GM19467 (cell line): ENCODE data around the gene GUCY2D.

Source experiments
- ATAC-seq: cut with Tn5 transposase; IDR thresholded peaks from one replicate; pipeline ENCODE4 v1.9.1; 2021; ENCODE audit warnings: mild to moderate bottlenecking, moderate library complexity; ENCODE audit not compliant: unreplicated experiment

The GUCY2D gene

DNA sequence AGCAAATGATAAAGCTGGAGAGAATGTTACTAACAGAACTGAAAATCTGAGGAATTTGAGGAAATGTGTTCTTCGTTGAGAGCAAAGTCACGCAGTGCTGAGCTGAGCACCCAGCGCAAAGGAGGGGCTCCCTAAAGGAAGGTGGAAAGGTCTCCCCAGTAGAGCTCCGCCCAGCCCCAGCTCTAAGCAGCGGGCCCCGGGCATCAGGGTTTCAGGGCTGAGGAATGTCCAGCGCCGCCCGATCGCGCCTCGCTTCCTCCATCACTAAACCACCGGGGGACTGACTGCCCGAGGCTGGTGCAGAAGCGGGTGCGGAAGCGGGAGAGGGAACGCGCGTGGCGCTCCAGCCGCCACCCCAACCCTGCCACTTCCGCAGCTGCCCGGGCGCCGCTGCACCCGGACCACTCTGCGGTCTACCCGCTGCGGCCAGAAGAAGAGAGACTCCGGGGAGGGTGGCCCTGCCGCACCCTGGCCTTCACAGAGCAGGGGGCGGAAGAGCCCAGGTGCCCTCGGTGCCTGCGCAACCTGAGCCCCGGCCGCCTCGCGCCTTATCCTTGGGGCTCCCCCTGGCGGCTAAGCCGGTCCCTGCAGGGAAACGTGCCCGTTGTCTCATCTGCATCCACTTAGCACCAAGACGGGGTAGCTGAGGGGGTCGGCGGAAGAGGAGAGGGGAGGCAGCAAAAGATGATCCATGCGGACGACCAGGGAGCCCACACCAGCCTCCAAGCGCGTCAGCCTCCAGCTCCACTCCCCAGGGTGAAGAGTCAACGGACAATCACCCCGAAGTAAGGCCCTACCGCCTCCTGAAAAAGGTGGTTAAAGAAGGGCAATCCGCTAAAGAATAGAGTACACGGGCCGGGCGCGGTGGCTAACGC is 12.4 kb upstream of the GUCY2D start:
- ATAC-seq: peak; percentile 55

DNA sequence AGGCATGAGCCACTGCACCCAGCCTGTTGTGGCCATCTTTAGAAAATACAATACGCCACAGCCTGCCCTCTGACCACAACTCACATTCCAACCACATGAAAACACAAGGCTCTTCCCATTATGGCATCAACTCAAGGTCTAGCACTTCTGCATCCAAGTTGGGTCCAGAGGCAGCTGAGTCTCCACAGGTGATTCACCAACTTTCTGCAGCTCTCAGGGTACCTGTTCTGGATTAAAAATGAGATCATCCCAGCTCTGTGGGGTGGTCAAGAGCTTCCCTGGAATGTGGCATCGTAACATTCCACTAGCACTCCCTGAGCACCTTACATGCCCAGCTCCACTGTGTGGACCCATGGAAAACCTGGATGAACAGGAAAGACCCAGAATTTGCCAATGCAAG is 9.9 kb upstream of the GUCY2D start:
- no peak for ATAC-seq

DNA sequence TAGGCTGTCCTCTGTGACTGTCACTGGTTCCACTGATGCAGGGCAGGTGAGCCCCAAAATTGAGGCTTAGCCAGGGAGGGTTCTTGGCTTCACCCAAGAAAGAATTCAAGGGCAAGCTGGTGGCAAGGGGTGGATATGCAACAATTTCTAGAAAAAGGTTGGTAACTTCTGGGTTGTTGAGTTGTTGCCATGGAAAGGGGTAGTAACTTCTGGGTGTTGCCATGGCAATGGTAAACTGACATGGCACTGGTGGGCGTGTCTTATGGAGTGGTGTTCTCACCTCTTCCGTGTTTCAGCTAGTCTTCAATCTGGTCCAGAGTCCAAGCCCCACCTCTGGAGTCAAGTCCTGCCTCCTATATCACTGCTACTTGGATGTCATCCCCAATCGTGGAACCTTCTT is 9.5 kb upstream of the GUCY2D start:
- ATAC-seq: no peak

DNA sequence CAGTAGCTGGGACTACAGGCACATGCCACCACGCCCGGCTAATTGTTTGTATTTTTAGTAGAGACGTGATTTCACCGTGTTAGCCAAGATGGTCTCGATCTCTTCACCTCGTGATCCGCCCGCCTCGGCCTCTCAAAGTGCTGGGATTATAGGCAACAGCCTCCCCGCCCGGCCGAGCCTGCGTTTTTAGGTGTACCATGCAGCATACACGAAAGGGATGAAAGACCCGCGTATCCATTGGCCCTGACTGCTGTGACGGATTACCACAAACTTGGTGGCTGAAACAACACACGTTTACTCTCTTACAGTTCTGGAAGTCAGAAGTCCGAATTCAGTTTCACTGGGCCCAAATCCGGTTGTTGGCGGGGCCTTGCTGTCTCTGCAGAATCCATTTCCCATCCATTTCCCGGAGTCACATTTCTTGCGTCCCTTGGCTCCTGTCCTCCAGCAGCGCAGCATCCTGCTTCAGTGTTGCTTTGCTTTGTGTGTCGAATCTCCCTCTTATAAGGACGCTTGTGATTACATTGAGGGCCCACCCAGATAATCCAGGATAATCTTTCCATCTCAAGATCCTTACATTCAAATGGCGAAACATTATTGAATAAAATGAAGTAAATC is 8.3 kb upstream of the GUCY2D start:
- no peak for ATAC-seq

DNA sequence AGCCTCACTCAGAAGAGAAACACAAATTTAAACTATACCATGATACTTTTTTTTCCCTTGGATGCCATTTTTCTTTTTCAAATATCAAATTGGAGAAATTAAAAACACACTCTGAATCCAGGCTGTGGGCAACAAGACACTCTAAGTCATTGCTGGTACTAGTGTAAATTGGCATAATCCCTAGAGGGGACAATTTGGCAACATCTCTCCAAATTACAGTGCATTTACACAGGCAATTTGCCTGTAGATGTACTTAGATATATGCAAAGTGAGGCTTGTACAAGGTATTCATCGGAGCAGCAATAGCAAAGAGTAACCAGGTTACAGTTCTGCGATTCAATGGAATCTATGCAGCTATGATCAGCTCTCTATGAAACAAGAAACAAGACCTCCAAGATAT is 6.7 kb upstream of the GUCY2D start:
- ATAC-seq: no peak

DNA sequence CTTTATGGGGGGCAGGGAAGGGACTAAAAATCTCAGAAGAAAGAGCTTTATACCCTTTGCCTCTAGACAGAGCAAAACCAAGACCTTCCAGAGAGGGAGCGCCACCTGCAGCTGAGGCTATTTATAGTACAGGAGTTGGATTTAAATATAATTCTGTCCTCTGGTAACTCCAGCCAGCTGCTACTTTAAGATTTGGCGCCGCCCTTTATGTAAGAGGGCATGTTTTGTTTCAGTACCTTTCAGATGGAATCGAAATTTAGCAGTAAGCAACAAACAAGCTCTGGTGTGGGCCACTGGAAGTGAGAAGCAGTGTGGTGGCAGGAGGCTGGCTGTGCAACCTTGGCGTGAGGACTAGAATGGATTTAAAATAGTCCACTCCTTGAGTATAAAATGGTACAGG is 5.2 kb upstream of the GUCY2D start:
- no peak for ATAC-seq

DNA sequence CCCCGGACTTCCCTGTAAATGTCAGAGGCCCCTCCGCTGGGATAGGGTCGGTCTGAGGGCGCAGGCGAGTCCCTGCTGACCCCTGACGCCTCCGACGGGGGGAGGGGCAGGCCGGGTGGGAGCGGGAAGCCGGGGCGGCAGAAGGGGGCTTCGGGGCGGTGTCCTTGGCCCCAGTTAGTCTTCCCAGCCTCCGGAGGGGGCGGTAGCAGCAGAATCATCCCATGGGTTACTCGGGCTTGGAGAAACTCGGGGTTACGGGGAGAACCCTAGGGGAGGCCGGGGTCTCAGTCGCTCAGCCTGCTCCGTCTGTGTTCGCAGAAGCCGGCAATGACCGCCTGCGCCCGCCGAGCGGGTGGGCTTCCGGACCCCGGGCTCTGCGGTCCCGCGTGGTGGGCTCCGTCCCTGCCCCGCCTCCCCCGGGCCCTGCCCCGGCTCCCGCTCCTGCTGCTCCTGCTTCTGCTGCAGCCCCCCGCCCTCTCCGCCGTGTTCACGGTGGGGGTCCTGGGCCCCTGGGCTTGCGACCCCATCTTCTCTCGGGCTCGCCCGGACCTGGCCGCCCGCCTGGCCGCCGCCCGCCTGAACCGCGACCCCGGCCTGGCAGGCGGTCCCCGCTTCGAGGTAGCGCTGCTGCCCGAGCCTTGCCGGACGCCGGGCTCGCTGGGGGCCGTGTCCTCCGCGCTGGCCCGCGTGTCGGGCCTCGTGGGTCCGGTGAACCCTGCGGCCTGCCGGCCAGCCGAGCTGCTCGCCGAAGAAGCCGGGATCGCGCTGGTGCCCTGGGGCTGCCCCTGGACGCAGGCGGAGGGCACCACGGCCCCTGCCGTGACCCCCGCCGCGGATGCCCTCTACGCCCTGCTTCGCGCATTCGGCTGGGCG is 542 bp downstream of the GUCY2D start:
- no peak for ATAC-seq

DNA sequence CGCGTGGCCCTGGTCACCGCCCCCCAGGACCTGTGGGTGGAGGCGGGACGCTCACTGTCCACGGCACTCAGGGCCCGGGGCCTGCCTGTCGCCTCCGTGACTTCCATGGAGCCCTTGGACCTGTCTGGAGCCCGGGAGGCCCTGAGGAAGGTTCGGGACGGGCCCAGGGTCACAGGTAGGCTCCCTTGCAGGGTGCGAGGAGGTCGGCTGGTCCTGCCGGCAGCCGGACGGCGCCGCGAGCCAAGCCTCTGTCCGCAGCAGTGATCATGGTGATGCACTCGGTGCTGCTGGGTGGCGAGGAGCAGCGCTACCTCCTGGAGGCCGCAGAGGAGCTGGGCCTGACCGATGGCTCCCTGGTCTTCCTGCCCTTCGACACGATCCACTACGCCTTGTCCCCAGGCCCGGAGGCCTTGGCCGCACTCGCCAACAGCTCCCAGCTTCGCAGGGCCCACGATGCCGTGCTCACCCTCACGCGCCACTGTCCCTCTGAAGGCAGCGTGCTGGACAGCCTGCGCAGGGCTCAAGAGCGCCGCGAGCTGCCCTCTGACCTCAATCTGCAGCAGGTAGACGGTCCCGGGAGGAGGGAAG is 1.3 kb downstream of the GUCY2D start:
- ATAC-seq: no peak

DNA sequence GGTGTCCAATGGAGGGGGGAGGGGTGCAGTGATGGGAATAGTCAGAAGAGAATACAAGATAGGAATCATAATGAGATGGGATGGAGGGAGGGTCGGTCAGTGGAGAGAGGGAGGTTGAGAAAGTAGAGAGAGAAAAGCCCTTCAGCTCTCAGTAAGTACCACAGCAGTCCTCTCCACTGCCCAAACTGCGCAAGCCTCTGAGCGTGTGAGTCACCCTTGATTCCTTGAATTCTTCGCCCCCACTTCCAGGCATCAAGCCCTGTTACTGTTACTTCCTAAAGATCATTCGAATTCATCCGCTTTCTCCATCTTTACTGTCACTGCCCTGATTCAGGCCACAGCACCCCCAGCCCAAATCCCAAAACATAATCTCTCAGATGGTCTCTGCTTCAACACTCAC is 2.5 kb downstream of the GUCY2D start:
- no peak for ATAC-seq

DNA sequence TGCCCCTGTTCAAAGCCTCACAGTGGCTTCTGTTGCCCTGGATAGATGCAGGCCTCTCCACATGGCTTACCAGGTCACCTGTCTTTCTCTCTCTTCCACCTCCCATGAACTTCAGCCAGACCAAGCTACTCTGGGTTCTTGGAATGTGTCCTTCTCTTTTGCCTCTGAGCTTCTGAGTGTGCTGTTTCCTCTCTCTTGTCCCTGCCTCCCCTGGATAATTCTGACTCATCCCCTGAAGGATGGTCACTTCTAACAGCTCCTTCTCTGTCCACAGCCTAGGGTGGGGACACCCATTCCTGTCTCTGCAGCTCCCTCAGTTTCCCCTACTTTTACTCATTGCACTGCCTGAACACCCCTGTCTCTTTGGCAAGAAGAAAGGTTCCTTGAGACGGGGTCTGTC is 2.9 kb downstream of the GUCY2D start:
- no peak for ATAC-seq

DNA sequence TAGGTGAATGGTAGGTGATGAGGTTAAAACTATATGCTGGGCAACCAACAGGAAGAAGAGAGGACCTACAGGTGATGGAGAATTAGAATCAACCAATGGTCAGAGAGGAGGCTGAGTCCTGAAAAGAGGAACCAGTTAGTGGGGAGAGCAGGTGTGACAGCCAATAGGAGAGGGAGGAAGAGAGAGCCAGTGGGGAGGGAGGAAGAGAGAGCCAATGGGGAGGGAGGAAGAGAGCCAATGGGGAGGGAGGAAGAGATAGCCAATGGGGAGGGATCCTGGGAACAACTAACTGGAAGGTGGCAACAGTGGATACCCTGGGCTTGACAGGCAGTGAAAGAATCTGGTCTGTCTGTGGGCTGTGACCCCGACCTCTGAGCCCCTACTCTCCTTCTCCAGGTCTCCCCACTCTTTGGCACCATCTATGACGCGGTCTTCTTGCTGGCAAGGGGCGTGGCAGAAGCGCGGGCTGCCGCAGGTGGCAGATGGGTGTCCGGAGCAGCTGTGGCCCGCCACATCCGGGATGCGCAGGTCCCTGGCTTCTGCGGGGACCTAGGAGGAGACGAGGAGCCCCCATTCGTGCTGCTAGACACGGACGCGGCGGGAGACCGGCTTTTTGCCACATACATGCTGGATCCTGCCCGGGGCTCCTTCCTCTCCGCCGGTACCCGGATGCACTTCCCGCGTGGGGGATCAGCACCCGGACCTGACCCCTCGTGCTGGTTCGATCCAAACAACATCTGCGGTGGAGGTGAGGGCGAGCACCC is 3.7 kb downstream of the GUCY2D start:
- ATAC-seq: no peak

DNA sequence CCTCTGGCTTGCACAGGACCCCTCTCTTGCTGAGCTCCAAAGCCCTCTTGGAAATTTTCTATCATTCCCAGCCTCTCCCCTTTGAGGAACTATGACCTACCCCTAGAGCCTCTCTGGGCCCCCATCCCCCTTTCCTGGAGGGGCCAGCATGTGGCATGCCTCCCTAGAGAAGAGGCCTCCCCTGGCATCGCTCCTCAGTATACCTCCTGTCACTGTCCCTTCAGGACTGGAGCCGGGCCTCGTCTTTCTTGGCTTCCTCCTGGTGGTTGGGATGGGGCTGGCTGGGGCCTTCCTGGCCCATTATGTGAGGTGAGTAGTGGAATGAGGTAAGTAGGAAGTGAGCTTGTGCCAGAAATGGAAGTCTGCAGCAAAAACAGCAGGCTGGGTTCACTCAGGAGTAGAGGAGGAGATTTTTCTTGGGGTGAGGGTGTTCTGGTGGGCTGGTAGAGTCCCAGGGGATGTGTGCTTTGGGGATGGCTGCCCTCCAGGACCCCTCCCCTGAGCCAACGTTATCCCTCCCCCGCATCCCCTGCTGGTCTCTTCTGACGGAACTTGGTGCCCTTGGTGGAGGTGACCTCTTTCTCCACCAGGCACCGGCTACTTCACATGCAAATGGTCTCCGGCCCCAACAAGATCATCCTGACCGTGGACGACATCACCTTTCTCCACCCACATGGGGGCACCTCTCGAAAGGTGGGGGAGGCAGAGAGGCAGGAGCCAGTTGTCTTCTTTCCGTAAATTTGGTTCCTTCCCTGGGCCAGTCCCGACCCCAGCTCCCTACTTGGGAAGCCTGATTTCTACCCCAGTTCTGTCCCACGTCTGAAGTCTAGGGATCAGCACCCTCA is 4.6 kb downstream of the GUCY2D start:
- ATAC-seq: no peak

DNA sequence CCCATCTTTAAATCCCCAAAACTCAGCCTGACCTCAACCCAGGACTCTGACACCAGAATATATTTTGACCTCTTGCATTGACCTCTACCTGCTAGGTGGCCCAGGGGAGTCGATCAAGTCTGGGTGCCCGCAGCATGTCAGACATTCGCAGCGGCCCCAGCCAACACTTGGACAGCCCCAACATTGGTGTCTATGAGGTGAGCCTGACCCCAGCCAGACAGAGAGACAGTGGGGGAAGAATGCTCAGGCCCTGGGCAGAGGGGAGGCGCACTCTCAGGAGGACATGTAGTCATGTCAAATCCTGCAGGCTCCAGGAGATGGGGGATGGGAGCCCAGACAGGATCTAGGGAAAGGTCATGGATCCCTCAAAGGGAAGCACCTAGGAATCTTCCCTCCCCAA is 5.4 kb downstream of the GUCY2D start:
- ATAC-seq: no peak

DNA sequence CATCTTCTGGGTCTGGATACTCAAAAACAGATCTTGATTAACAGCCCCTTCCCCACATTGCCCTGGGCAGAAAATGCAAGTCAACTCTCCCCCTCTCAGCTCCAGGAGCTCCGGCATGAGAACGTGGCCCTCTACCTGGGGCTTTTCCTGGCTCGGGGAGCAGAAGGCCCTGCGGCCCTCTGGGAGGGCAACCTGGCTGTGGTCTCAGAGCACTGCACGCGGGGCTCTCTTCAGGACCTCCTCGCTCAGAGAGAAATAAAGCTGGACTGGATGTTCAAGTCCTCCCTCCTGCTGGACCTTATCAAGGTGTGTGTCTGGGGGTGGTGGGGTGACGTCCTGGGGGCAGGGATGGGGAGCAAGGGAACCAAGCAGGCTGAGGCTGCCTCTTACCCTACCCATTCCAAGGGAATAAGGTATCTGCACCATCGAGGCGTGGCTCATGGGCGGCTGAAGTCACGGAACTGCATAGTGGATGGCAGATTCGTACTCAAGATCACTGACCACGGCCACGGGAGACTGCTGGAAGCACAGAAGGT is 9.7 kb downstream of the GUCY2D start:
- no peak for ATAC-seq

DNA sequence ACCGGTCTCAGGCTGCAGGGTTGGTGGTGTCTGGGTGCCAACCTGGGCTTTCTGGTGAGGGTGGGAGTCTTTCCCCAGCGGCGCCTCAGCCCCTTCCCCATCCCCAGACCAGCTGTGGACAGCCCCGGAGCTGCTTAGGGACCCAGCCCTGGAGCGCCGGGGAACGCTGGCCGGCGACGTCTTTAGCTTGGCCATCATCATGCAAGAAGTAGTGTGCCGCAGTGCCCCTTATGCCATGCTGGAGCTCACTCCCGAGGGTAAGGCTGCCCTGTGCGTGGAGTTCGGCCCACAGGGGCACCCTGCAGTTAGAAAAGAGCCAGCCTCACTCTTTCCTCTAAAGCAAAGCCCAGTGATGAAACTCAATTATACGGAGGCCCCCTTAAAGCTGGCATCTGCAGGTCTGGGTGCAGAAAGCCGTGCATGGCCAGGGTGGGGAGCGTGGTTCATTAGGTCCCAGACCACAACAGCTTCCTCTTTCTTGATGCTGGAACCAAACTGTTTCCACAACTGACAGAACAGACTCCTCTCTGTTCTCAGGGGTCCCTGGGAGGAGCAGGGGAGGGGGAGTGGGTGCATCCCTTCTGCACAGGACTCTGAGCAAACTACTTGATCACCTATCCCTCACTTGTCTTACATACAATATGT is 10.7 kb downstream of the GUCY2D start:
- ATAC-seq: no peak

DNA sequence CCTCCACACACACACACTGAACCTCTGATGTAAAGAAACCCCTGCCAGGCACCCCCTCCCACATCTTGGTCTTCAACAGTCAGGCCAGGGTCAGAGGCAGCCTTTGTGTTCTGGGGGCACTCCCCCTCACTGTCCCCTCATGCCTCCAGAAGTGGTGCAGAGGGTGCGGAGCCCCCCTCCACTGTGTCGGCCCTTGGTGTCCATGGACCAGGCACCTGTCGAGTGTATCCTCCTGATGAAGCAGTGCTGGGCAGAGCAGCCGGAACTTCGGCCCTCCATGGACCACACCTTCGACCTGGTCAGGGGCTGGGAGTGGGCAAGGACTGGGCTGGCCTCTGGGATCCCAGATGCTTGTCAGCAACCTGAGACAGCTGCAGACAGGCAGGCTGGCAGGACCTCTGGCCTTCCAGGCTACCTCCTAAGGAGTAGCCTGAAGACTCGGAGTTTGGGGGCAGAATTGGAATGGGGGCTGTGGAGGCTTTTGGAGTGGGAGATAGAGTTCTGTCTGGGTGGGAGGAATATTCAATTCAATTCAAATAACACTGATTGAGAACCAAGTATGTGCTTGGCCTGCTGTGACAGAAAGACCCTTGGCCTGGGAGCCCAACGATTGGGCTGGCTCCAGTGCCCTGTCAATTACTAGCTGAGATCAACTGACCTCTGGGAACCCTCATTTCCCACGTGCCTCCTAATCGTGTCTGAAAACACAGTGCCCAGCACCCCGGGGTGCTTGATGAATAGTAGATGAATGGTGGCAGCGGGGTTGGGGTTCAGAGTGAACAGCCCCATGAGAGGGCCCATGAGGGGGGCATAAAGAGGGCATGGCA is 11.5 kb downstream of the GUCY2D start:
- ATAC-seq: no peak

DNA sequence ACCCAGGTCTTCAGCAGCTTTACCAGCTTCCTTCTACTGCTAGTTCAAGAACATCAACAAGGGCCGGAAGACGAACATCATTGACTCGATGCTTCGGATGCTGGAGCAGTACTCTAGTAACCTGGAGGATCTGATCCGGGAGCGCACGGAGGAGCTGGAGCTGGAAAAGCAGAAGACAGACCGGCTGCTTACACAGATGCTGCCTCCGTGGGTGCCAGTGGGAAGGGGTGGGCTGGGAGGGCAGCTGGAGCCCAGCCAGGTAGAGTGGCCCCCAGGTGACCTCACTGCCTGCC is 12.1 kb downstream of the GUCY2D start:
- no peak for ATAC-seq

DNA sequence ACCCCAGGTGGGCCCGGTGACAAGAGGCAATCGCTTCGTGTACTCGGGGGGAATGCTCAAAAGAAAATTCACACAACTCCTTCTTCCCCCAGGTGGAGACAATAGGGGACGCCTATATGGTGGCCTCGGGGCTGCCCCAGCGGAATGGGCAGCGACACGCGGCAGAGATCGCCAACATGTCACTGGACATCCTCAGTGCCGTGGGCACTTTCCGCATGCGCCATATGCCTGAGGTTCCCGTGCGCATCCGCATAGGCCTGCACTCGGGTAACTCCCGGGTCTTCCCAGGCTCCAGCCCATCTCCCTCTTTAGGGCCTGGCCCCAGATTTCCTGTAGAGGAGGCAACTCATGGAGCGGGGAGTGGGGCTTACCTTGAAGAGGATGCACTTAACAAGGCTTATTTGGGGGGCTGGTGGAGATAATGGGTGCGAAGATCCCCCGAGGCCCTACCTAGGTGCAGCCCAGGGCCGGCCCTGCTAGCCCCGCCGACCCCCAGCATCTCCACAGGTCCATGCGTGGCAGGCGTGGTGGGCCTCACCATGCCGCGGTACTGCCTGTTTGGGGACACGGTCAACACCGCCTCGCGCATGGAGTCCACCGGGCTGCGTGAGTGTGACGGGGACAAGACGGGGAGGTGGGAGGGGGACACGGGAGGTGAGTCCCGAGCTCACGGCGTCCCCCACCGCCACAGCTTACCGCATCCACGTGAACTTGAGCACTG is 13.0 kb downstream of the GUCY2D start:
- no peak for ATAC-seq
